H1 (cell line): ENCODE results near the gene PPOX. TPM values are rescaled to one million over a fixed set of nuclear protein-coding genes. Genes with fewer than 3 reads are reported as not detected.

Experiments used
- CTCF ChIA-PET: fragments of 300-600 bp; sonication (Branson Sonifier 250); formaldehyde crosslinking; loops from one replicate; lab custom pipeline; 2021; ENCODE audit not compliant: partially characterized antibody; lab: Charles Lee
- POLR2A ChIA-PET: fragments of 300-600 bp; sonication (Branson Sonifier 250); formaldehyde crosslinking; loops from one replicate; lab custom pipeline; 2021; ENCODE audit warnings: inconsistent platforms; ENCODE audit not compliant: partially characterized antibody; lab: Charles Lee
- DNase-seq, 2 experiments: peaks; one replicate each; pipeline versions ENCODE4 v3.0.0 to v3.0.0-alpha.2; 2010 to 2022; ENCODE audit warnings: low spot score in 2 of 2, low read depth in 1 of 2, mixed read lengths in 1 of 2
- FAIRE-seq: peaks from 2 replicates; lab custom pipeline; 2011; peaks lifted over from hg19 to GRCh38; lab: Jason Lieb, UNC
- H2AFZ ChIP-seq: 2 replicates; pipeline ENCODE4 v1.8.1; 2012; ENCODE audit warnings: low read length, inconsistent platforms
- H2AK5ac ChIP-seq: 2 replicates; pipeline ENCODE4 v1.6.1; 2013; ENCODE audit warnings: low read depth, low read length
- H2BK120ac ChIP-seq: replicated peaks from 2 replicates; pipeline ENCODE3; 2013; ENCODE audit warnings: low read depth, low read length, inconsistent platforms
- H2BK12ac ChIP-seq: 2 replicates; pipeline ENCODE4 v1.6.1; 2013; ENCODE audit warnings: low read depth, low read length
- H2BK15ac ChIP-seq: 2 replicates; pipeline ENCODE4 v1.6.1; 2013; ENCODE audit warnings: low read length
- H2BK20ac ChIP-seq: 2 replicates; pipeline ENCODE4 v1.6.1; 2013; ENCODE audit warnings: low read length
- H2BK5ac ChIP-seq: 2 replicates; pipeline ENCODE4 v1.6.1; 2013; ENCODE audit warnings: low read depth, low read length
- H3K14ac ChIP-seq: 2 replicates; pipeline ENCODE4 v1.6.1; 2013; ENCODE audit warnings: inconsistent platforms; ENCODE audit not compliant: insufficient read length
- H3K18ac ChIP-seq: 2 replicates; pipeline ENCODE4 v1.6.1; 2013; ENCODE audit warnings: low read length; ENCODE audit errors: extremely low read depth
- H3K23ac ChIP-seq: 2 replicates; pipeline ENCODE4 v1.6.1; 2013; ENCODE audit warnings: inconsistent platforms; ENCODE audit not compliant: insufficient read length
- H3K23me2 ChIP-seq: 2 replicates; pipeline ENCODE4 v1.6.1; 2013; ENCODE audit warnings: low read depth, low read length
- H3K27ac ChIP-seq: 2 replicates; pipeline ENCODE4 v1.6.1; 2011; ENCODE audit warnings: low read depth, low read length, inconsistent platforms
- H3K27me3 ChIP-seq, 4 experiments: replicated peaks in 1 of 4; 1 replicate in 1 of 4; 2 replicates in 3 of 4; pipeline versions ENCODE4 v1.6.1 to v1.8.1; 2011 to 2013; ENCODE audit warnings: low read length in 3 of 4, mild to moderate bottlenecking in 3 of 4, inconsistent platforms in 2 of 4, mixed read lengths in 2 of 4, moderate library complexity in 1 of 4; ENCODE audit not compliant: control insufficient read depth in 3 of 4, insufficient read depth in 3 of 4; ENCODE audit errors: extremely low read depth in 1 of 4
- H3K36me3 ChIP-seq, 4 experiments: 2 replicates each; pipeline versions ENCODE4 v1.6.1 to v1.8.1; 2011 to 2013; ENCODE audit warnings: mild to moderate bottlenecking in 4 of 4, low read length in 3 of 4, moderate library complexity in 2 of 4, control low read depth in 1 of 4, inconsistent platforms in 1 of 4; ENCODE audit not compliant: insufficient read depth in 4 of 4, control insufficient read depth in 2 of 4
- H3K4ac ChIP-seq: replicated peaks from 2 replicates; pipeline ENCODE3; 2013; ENCODE audit warnings: low read length, low read depth, mixed read lengths, inconsistent platforms; ENCODE audit not compliant: insufficient read length
- H3K4me1 ChIP-seq, 4 experiments: replicated peaks in 1 of 4; 1 replicate in 1 of 4; 2 replicates in 3 of 4; pipeline versions ENCODE4 v1.6.1 to v1.8.1; 2011 to 2013; ENCODE audit warnings: low read length in 3 of 4, inconsistent platforms in 2 of 4, mixed read lengths in 1 of 4; ENCODE audit not compliant: insufficient read depth in 4 of 4, control insufficient read depth in 3 of 4
- H3K4me2 ChIP-seq, 2 experiments: 2 replicates each; pipeline versions ENCODE4 v1.6.1 to v1.8.1; 2011 to 2013; ENCODE audit warnings: low read depth in 2 of 2, low read length in 2 of 2, control low read depth in 1 of 2, inconsistent platforms in 1 of 2, mild to moderate bottlenecking in 1 of 2; ENCODE audit not compliant: insufficient read depth in 1 of 2
- H3K4me3 ChIP-seq, 4 experiments: fragments of 200-600, 300-600 bp in 1 of 4; sonication (generic), shearing (Covaris generic), sonication (Bioruptor Twin) in 1 of 4; 2 replicates each; pipeline versions ENCODE4 v1.5.1 to v1.8.1; 2011 to 2016; ENCODE audit warnings: low read length in 4 of 4, low read depth in 3 of 4, control low read depth in 2 of 4, inconsistent platforms in 2 of 4, mild to moderate bottlenecking in 2 of 4, mixed read lengths in 1 of 4, moderate library complexity in 1 of 4; ENCODE audit not compliant: insufficient read depth in 2 of 4; ENCODE audit errors: extremely low read depth in 1 of 4
- H3K56ac ChIP-seq: replicated peaks from 2 replicates; pipeline ENCODE3; 2013; ENCODE audit warnings: low read depth, mild to moderate bottlenecking, mixed read lengths, low read length, inconsistent platforms; ENCODE audit not compliant: insufficient read length
- H3K79me1 ChIP-seq: 2 replicates; pipeline ENCODE4 v1.6.1; 2013; ENCODE audit warnings: low read depth, low read length, control low read depth
- H3K79me2 ChIP-seq, 2 experiments: 2 replicates each; pipeline versions ENCODE4 v1.6.1 to v1.8.1; 2012 to 2013; ENCODE audit warnings: low read length in 2 of 2, mild to moderate bottlenecking in 2 of 2, inconsistent platforms in 1 of 2; ENCODE audit not compliant: insufficient read depth in 2 of 2, control insufficient read depth in 1 of 2
- H3K9ac ChIP-seq, 4 experiments: replicated peaks in 1 of 4; 1 replicate in 1 of 4; 2 replicates in 3 of 4; pipeline versions ENCODE4 v1.6.1 to v1.8.1; 2011 to 2013; ENCODE audit warnings: low read depth in 3 of 4, low read length in 3 of 4, control low read depth in 2 of 4, mild to moderate bottlenecking in 2 of 4, moderate library complexity in 2 of 4, inconsistent platforms in 1 of 4; ENCODE audit errors: extremely low read depth in 1 of 4
- H3K9me3 ChIP-seq, 2 experiments: 2 replicates each; pipeline versions ENCODE4 v1.6.1 to v1.8.1; 2012 to 2013; ENCODE audit warnings: mild to moderate bottlenecking in 2 of 2, moderate library complexity in 2 of 2, control low read depth in 1 of 2, inconsistent platforms in 1 of 2, low read depth in 1 of 2, low read length in 1 of 2, mixed read lengths in 1 of 2; ENCODE audit not compliant: insufficient read depth in 2 of 2
- H4K20me1 ChIP-seq, 2 experiments: replicated peaks in 1 of 2; 2 replicates each; pipeline versions ENCODE3 to v1.8.1; 2011 to 2013; ENCODE audit warnings: inconsistent platforms in 2 of 2, low read length in 2 of 2, mild to moderate bottlenecking in 1 of 2; ENCODE audit not compliant: insufficient read depth in 2 of 2, control insufficient read depth in 1 of 2
- H4K5ac ChIP-seq: 2 replicates; pipeline ENCODE4 v1.6.1; 2013; ENCODE audit warnings: low read length, low read depth, mixed read lengths, inconsistent platforms; ENCODE audit not compliant: insufficient read length
- H4K8ac ChIP-seq: 2 replicates; pipeline ENCODE4 v1.8.0; 2013; ENCODE audit warnings: mild to moderate bottlenecking, moderate library complexity, low read length, inconsistent platforms; ENCODE audit not compliant: insufficient read depth; ENCODE audit errors: extremely low read depth
- H4K91ac ChIP-seq: replicated peaks from 2 replicates; pipeline ENCODE3; 2013; ENCODE audit warnings: low read length, mixed read lengths, inconsistent platforms; ENCODE audit not compliant: insufficient read length
- ASH2L ChIP-seq: fragments of 200-600, 300-600 bp; sonication (generic); IDR thresholded peaks from one replicate; pipeline ENCODE4 v1.7.1; 2017; ENCODE audit warnings: low read length
- CBX8 ChIP-seq: fragments of 300-800, 300-1000 bp; sonication (generic); IDR thresholded peaks from 2 replicates; pipeline ENCODE4 v1.7.1; 2016; ENCODE audit warnings: low read depth, low read length, borderline replicate concordance
- CHD2 ChIP-seq: IDR thresholded peaks from 2 replicates; pipeline ENCODE4 v1.6.1; 2012; ENCODE audit warnings: low read length, improper control_type of control experiment
- CREB1 ChIP-seq: IDR thresholded peaks from 2 replicates; pipeline ENCODE4 v1.6.1; 2012; ENCODE audit warnings: inconsistent platforms
- CTCF ChIP-seq, 3 experiments: IDR thresholded peaks; 1 replicate in 2 of 3; 2 replicates in 1 of 3; pipeline versions ENCODE4 v1.5.1 to v1.6.1; 2011; ENCODE audit warnings: low read length in 3 of 3, mild to moderate bottlenecking in 3 of 3, inconsistent platforms in 2 of 3, low read depth in 1 of 3, moderate library complexity in 1 of 3; ENCODE audit not compliant: insufficient read depth in 1 of 3; ENCODE audit errors: control extremely low read depth in 1 of 3
- EGR1 ChIP-seq: IDR thresholded peaks from 2 replicates; pipeline ENCODE4 v1.6.1; 2011; ENCODE audit warnings: low read depth, low read length, borderline replicate concordance
- JUN ChIP-seq: IDR thresholded peaks from 2 replicates; pipeline ENCODE4 v1.6.1; 2011; ENCODE audit warnings: low read depth, mild to moderate bottlenecking, improper control_type of control experiment, low read length
- SAP30 ChIP-seq: fragments of 300-600 bp; sonication (generic); IDR thresholded peaks from 2 replicates; pipeline ENCODE4 v1.7.1; 2012; ENCODE audit warnings: low read length, moderate library complexity, mild to moderate bottlenecking, inconsistent platforms; ENCODE audit not compliant: insufficient read depth, insufficient replicate concordance
- SRF ChIP-seq: IDR thresholded peaks from 2 replicates; pipeline ENCODE4 v1.6.1; 2011; ENCODE audit warnings: mild to moderate bottlenecking, low read depth, low read length, moderate library complexity
- WGBS, 2 experiments: shearing (Covaris generic) in 1 of 2; methylation state at CpG; one replicate each; pipeline versions ENCODE4 v1.1.6 to v1.1.7; 2013 to 2015; ENCODE audit warnings: low lambda C conversion rate in 2 of 2, mixed read lengths in 2 of 2, inconsistent platforms in 1 of 2, low coverage in 1 of 2, missing lambda C conversion rate in 1 of 2; ENCODE audit not compliant: insufficient replicate concordance in 2 of 2, insufficient coverage in 1 of 2, insufficient read length in 1 of 2; ENCODE audit errors: extremely low coverage in 1 of 2, missing lambda C conversion rate in 1 of 2; 5-methylcytosine and 5-hydroxymethylcytosine counted together
- polyA plus RNA-seq, 7 experiments: library from polyadenylated mRNA; depleted of rRNA in 3 of 7; stranded (reverse) in 5 of 7; unstranded in 2 of 7; fragments of >200 nt in 5 of 7; fragments of 200-250 nt in 2 of 7; gene quantifications; 1 replicate in 5 of 7; 2 replicates in 1 of 7; 4 replicates in 1 of 7; pipeline versions ENCODE4 v1.2.1 to v1.2.3, GENCODE V29; 2011 to 2013; ENCODE audit warnings: missing spikeins in 2 of 7, mixed read lengths in 2 of 7
- total RNA-seq: library from RNA; stranded (reverse); fragmentation: NEBNext Ultra II Directional; extraction: Animal tissue kit (Norgen Biotek cat#: 25700); gene quantifications from 2 replicates; pipeline ENCODE4 v1.2.1, GENCODE V29; 2021

PPOX gene
- total and polyA plus RNA-seq, 2 of the 8 experiments (the other 6 are each of a cell fraction or from before 2014, with no cell fraction given) = 39.4 to 40.4 TPM

GRCh38 chr1:161193561-161194235 is 27.5 kb downstream of the PPOX start:
- peaks cover 9% of the 10 kb centered on the region; the same call in 1 of the 2 replicates for H3K23me2 ChIP-seq
- no peak overlapping the region for H3K4me3 ChIP-seq
- H3K79me1 ChIP-seq = peaks cover 6% of the 10 kb centered on the region; the same call in 1 of the 2 replicates
- no peak overlapping the region for H3K27ac ChIP-seq
- H2BK15ac ChIP-seq = no peak overlapping the region
- WGBS, 2 experiments = 94% methylated on average over 20 of the region's 21 CpGs; no CpG with 5 or more reads in 1 of the 2 experiments
- H3K9ac ChIP-seq = no peak overlapping the region
- H3K36me3 ChIP-seq = peaks cover 4 to 14% (median 10%) of the 10 kb centered on the region in 4 experiments; a peak in 5 of 8 replicates
- ChIA-PET CTCF (interaction anchor here (0.5 to 6.1 kb wide), 15 partner anchors 9 to 188 kb away, joined by 3 to 67 read pairs (median 6); partner anchors contain the start of genes APOA2, FCER1G, NDUFS2 and PPOX), POLR2A (interaction anchor here (0.6 to 4.6 kb wide), 3 partner anchors 9 to 37 kb away, joined by 3 to 45 read pairs (median 21); partner anchors contain the start of genes B4GALT3 and NDUFS2)
- no peaks in the 10 kb centered on the region; a peak in 1 of 7 replicates for H3K27me3 ChIP-seq
- H4K20me1 ChIP-seq = no peaks in the 10 kb centered on the region
- H2BK12ac ChIP-seq = no peak overlapping the region
- H3K9me3 ChIP-seq = no peaks in the 10 kb centered on the region
- H3K4me1 ChIP-seq = peaks cover 3 to 21% (median 19%) of the 10 kb centered on the region in 4 experiments
- no peak overlapping the region for H2AK5ac ChIP-seq
- H3K14ac ChIP-seq = no peak overlapping the region
- H3K23ac ChIP-seq = no peak overlapping the region
- no peak overlapping the region for H3K56ac ChIP-seq
- H2BK20ac ChIP-seq = no peak overlapping the region
- peak overlapping the region; percentile 8; the same call in 1 of the 2 replicates for H4K8ac ChIP-seq
- no peak for DNase-seq
- no peak overlapping the region for H2AFZ ChIP-seq
- H3K4me2 ChIP-seq = no peak overlapping the region
- H3K79me2 ChIP-seq = peaks cover 0 to 5% of the 10 kb centered on the region in 2 experiments; a peak in 1 of 4 replicates
- no peak overlapping the region for H4K91ac ChIP-seq
- H2BK5ac ChIP-seq = no peak overlapping the region; the same call in 1 of the 2 replicates
- H4K5ac ChIP-seq = no peak overlapping the region
- H3K4ac ChIP-seq = no peak overlapping the region
- no peak for FAIRE-seq
- H3K18ac ChIP-seq = no peak overlapping the region
- H2BK120ac ChIP-seq = no peak overlapping the region
- no peak for TF ChIP-seq ASH2L
- no peak for TF ChIP-seq SRF
- TF ChIP-seq JUN = no peak
- TF ChIP-seq EGR1 = no peak
- peak in 2 of 3 experiments; percentile 19 to 29; a peak in 2 of 4 replicates for TF ChIP-seq CTCF (IDR thresholded peaks at IDR 0.05; ENCODE audit: control extremely low read depth in 1 of 3, insufficient read depth in 1 of 3, low read depth in 1 of 3, low read length in 3 of 3)
- no peak for TF ChIP-seq SAP30
- TF ChIP-seq CREB1 = no peak
- TF ChIP-seq CHD2 = no peak
- TF ChIP-seq CBX8 = no peak
